HG03159 (cell line): ENCODE measurements around the gene ZNF865.

Source experiments
- ATAC-seq: cut with Tn5 transposase; IDR thresholded peaks from one replicate; pipeline ENCODE4 v1.9.1; 2021; ENCODE audit warnings: mild to moderate bottlenecking, moderate library complexity; ENCODE audit not compliant: unreplicated experiment

ZNF865 gene

DNA sequence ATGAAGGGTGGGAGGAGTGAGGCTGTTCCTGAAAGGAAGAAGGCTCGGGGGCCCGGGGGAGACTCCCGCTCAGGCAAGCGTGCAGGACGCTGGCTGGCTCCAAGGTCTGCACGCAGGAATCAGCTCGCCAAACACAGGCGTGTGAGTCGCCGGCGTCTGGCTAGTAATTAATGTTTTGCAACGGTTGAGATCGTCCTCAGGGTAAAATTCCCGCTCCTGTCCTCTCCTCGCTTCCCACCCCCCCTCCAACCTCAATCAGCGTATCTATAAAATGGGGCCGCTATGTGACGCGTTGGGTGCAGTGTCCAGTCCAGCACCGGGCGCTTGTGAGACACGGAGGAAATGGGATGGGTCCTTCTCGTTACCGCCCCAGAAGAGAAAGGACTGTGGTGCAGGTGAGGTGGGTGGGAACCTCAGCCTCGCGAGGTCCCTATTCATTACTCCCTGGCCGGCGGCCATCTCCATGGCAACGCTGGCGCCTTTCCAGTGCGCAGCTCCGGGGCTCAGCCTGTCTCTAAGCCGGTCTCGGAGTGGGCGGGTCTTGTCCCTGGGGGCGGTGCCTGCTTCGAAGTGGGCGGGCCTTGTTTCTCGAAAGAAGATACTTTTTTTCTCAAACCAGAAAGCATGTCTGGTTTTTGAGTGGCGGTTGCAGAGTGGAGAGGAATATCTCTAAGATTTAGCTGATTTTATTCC, 18.3 kb upstream of the ZNF865 start:
- peak; percentile 86 for ATAC-seq

DNA sequence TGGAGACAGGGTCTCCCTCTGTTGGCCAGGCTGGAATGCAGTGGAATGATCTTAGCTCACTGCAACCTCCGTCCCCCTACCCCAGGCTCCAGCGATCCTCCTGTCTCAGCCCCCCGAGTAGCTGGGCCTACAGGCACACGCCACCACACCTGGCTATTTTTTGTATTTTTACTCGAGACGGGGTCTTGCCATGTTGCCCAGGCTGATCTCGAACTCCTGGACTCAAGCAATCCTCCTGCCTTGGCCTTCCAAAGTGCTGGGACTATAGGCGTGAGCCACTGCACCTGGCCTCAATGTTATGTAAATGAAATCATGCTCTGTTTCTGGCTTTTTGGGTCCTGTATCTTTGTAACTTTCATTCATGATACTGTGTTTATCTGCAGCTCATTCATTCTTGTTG, 16.7 kb upstream of the ZNF865 start:
- ATAC-seq: no peak

DNA sequence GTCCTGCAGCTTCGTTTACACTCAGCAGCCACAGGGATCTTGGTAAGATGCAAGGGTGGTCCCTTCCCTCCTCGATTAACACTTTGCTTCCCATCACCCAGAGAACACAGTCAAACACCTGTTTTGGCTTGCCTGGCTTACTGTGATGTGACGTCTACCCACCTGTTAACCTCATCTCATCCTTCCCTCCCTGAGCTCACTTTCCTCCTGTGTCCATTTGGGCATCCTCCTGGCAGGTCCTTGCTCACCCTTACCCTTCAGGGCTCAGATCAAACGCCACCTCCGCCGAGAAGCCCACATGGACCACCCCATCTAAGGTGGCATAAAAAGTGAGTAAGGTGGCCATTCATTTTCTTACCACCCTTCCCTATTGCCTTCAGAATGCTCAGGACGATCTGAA, 15.3 kb upstream of the ZNF865 start:
- ATAC-seq: no peak

DNA sequence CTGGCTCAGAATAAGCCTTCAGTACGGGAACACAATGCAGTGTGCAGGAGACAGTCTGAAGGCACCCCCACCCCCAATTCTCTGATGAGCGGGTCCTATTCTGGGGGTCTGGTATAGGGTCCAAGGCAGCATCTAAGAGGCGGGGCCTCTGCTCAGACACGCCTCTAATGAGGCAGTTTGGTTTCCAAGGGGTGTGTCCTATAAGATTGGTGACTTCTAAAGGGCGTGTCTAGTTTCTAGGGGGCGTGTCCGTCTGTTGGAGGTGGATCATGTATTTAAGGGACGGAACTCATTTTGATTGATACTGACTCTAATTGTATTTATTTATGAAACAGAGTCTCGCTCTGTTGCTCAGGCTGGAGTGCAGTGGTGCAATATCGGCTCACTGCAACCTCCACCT, 14.8 kb upstream of the ZNF865 start:
- ATAC-seq: no peak

DNA sequence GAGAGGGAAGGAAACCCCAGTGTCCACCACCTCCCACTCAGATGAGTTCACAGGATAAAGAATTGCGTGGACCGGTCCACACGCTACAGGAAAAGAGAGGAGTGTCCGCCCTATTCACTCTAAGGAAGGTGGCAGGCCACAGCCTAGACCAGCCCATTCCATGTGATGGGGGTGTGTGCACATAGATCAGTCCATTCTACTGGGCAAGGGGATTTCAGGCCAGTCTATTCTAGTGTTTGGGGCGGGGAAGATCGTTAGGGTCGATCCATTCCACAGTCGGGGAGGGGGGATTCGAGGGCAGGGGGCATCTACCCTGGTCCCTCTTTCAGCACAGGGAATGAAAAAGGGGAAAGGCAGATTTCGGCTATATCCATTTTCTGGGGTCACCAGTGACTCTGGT, 13.9 kb upstream of the ZNF865 start:
- ATAC-seq: no peak

DNA sequence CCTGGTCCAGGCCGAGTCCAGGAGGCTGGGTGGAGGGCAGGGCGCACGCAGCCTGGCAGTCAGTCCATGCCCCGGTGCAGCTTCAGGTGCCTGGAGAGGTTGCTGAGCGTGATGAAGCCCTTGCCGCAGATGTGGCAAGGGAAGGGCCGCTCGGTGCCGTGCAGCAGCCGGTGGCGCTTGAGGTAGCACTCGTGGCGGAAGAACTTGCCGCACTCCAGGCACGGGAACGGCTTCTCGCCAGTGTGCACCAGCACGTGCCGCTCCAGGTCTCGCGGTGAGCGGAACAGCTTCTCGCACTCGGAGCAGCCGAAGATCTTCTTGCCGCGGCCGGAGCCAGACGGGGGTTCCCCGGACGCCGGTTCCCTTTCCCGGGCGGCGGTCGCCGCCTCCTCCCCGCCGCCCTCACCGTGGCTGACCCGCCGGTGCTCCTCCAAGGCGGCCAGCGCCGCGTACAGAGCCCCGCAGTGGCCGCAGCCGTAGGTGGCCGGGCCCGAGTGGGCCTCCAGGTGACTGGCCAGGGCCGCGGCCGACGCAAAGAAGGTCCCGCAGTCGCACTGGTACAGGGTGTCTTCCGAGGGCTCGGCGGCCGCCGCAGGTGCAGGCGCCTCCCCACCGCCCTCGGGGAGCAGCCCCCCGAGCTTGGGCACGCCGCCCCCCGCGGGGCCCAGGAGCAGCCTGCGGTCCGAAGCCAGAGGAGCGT, 12.9 kb upstream of the ZNF865 start:
- ATAC-seq: no peak

DNA sequence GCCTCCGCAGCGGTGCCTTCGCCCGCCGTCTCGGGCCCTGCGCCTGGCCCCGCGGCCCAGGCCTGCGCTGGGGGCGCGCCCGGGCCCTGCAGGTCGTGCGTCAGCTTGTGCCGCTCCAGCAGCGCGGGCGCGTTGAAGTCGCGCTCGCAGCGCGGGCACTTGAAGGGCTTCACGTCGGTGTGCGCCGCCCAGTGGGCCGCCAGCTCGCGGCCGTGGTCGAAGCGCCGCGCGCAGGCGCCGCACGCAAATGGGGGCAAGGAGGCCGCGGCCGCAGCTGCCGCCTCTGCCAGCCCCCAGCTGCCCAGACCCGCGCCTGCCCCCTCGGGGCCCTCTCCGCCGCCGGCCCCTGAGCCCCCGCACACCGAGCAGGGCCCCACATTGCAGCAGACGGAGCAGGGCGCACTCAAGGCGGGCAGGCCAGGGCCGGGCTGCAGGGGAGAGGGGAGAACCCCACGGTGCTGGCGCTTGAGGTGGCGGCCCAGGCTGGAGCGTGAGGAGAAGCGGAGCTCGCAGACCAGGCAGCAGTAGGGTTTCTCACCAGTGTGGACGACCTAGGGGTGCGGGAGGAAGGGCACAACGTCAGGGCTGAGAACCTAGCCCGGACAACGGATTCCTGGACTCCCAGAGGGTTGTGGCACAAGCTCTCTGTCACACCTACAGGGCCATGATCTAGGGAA, 12.2 kb upstream of the ZNF865 start:
- no peak for ATAC-seq

DNA sequence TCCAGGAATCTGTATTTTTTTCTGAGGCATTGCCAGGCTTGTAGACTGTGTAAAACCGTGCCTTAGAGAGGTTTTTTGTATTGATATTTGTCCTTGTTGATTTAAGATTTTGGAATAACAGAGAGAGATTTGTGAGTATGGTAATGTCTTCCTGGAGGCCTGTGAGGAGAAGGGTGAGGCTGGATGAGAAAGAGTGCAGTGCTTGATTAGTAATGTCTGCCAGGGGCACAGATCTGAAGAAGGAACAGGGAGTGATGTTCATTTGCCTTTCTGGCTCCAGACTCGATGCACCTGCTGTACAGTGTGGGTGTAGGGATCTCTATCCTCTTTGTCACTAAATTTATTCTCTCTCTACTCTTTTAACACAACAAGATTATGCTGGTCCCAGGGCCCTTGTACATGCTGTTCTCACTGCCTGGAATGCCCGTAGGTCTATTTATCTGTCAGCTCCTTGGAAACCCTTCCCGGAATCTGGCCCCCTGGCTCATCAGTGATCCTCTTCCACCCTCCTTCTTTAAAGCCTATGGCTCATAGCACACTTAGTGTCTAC, 10.4 kb upstream of the ZNF865 start:
- no peak for ATAC-seq

DNA sequence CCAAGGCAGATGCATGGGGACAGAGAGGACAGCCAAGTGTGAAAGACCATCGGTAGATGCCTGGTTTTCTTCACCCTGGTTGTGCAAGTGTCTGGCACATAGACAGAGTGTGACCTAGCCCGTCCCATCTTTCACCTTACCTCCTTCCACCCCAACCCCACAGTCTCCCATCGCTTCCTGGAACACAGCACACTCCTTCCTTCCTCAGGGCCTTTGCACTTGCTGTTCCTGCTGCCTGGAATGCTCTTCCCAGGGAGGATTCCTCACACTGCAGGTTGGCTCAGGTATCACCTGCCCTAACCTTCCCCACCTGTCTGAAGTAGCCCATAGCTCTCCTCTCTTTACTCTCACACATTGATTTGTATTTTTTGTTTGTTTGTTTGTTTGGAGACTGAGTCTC, 9.1 kb upstream of the ZNF865 start:
- no peak for ATAC-seq

DNA sequence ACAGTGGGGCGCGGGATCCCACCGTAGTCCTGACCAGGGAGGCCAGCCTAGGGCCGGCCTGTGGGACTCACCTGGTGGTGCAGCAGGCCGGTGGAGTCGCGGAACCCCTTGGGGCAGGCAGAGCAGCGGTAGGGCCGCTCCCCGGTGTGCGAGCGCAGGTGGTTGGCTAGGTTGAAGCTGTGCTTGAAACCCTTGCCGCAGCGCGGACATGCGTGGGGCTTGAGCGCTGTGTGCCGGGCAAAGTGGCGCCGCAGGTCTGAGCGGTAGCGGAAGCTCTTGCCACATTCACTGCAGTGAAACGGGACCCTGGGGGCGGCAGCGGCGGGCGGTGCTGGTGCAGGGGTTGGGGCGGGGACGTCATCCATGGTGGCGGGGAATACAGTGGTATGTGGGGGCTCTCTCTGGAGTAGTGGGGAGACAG, 7.9 kb upstream of the ZNF865 start:
- no peak for ATAC-seq

DNA sequence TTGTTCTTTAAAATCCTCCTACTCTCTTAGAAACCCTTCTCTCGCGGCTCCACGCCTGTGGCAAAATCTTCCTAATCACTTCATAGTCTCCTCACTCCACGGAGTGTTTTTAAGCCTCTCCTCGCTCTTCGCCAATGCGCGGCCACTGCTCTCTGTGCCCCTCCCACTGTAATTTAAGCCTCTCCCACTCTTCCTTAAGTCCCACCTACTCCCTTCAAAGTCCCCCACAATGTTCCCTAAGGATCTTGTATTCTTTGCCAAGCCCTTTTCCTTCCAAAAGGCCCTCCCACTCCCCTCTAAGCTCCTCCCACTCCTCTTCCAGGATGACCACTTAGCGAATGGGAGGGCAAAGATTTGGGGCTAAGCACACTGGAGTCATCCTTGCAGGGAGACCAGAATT, 7.4 kb upstream of the ZNF865 start:
- ATAC-seq: no peak

DNA sequence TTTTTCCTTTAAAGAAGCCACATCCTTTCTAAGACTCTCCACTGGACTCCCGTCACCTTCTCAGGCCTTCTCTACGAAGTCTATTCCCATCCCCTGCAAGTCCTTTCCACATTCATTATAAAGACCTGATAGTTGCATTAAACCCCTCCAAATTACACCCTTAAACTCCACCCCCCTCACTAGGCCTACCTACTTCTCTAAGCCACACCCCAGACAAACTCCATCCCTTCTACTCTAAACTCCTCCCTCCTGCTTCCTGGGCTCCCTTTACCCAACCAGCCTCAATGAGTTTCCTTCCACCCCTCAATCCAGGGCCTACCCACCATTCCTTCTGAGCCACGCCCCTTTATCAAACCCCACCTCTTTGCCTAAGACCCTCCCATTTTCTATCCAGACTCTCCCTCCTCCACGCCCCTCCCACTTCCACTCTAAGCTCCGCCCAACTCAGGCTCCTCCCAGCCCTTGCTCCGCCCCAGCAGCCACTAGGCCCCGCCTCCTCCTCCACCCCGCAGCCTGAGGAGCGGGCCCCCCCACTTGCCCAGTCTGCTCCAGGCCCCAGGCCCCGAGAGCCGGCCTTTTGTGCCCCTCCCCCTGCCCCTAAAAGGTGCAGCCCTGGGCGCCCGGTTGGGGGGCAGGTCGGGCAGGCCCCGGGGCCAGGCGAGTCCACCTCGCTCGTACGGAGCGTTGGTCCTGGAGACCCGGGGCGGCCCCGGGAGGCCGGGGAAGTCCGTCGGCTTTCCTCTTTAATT, 6.6 kb upstream of the ZNF865 start:
- ATAC-seq: peak; percentile 42

DNA sequence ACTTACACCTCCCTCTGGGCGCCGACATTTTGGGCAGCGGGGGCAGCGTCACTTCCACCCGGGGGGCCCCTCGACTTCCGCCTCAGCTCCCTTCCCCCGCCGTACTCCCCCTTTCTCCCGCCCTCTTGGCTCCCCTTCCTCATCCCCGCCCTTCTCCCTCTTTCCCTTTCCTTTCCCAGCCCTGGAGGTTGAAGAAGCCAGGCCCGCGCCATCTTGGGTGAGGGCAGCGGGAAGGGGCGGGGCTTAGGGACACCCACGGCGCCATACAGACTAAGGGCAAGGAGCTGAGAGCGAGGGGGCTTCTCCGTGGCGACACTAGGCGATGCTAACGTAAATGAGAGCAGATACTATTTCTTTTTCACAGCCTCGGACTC, 6.0 kb upstream of the ZNF865 start, which contains the start of gene FIZ1:
FIZ1 (minus strand) TSS at position 50 of the 374 bp plus-strand sequence. CDS start 1,652 bp downstream, outside the sequence.
- ATAC-seq: peak; percentile 50

DNA sequence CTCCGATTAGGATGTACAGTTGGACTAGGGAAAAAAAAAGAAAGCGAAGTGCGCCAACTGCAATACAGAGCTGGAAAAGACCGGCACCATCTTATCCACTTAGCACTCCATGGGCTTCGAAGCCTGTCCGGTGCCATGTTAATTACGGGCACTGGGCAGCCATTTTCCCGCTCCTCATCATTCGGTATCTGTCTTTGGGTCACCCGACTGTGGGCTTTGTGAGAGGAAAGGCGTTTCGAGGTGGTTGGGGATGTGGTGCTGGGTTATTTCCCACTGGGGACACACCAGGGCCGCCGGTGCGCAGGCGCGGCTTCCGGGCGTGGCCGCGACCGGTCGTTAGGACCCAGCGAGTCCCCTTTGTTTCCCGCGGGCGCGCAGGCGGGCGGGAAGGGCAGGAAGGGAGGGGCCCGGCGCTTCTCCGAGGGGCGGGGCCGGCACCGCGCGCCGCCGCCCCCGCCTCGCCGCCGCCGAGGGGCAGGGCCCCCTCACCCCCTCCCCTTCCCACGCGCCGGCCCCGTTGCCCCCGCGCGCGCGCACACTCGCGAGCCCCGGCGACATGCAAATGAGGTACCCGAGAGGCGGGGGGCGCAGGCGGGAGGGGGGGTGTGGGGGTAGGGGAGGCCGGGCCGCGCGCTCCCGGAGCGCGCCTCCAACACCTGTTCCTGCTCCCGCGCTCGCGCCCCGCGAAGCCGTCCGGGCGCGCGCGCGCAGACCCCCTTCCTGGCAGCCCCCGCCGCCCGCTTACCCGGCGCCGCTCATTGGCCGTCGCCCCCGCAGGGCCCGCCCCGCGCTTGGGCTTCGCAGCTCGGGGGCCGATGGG, 5.4 kb upstream of the ZNF865 start, which contains the start of gene ZNF524:
ZNF524 (plus strand) TSS at position 447 of the 820 bp plus-strand sequence. CDS start 1,825 bp downstream, outside the sequence.
- ATAC-seq: peak; percentile 41

DNA sequence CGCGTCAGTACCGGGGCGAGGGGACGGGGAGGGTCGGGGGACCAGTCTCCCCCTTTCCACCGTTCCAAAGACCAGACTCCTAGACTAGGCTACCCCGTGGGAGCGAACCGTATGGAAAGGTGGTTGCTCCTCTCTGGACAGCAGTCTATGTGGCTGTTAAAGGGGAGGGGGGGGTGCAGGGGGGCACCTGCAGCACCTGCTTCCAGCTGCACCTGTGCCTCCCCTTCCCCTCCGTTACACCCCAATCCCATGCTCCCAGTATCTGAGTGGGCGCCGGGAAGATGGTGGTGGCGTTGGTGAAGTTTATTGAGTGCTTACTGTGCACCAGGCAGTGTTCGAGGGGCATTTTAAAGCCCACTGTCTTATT, 4.8 kb upstream of the ZNF865 start:
- ATAC-seq: no peak

DNA sequence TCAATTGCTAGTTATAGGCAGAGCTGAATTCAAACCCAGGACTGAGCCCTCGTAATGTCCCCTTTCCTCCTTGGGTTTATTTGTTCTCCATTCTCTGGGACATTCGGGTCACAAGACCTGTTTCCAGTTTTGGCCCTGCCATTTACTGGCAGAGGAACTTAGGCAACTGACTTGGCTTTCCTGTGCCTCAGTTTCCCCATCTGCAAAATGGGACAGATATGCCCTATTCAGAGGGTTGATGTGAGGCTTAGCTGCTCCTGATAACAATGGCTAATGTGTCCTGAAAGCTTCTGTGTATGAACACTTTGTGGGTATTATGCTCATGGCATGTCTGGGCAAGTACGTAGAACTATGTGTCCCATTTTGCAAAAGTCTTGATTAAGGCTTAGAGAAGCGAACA, 4.4 kb upstream of the ZNF865 start:
- no peak for ATAC-seq

DNA sequence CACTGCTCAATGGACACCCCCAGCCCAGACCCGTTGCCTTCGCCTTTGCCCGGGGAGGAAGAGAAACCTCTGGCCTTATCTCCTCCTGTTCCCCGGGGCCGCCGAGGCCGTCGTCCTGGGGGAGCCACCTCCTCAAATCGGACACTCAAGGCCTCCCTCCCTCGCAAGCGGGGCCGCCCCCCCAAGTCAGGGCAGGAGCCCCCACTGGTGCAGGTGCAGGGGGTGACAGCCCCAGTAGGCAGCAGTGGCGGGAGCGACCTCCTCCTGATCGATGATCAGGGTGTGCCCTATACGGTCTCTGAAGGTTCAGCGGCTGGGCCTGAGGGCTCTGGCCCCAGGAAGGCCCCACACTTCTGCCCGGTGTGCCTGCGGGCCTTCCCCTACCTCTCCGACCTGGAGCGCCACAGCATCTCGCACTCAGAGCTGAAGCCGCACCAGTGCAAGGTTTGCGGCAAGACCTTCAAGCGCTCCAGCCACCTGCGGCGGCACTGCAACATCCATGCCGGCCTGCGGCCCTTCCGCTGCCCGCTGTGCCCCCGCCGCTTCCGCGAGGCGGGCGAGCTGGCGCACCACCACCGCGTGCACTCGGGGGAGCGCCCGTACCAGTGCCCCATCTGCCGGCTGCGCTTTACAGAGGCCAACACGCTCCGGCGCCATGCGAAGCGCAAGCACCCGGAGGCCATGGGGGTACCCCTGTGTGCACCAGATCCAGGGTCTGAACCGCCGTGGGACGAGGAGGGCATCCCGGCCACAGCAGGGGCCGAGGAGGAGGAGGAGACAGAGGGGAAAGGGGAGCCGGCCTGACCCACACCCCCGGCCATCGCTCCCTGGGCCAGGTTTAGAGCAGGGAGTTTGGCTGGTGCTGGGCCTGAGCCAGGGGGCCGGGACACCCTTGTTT, 3.1 kb upstream of the ZNF865 start:
- no peak for ATAC-seq

DNA sequence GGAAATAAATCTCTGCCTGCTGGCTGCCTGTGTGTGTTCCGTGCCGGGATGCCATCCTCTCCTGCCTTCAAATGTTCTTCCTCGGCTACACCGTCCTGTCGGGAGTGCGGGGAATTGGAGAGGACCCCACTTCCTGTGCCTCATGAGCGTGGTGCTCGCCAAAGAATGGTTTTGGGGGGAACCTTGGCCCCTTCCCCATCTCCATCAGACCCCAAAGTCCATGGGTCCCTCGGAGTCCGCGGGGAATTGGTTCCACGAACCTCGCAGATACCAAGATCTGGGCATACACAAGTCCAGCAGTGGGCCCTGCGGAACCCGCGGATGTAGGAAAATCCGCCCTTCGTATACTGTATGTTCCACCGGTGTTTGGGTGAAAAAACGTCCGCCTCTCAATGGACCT, 2.3 kb upstream of the ZNF865 start:
- no peak for ATAC-seq
